Neural cell (in vitro differentiated cells): ENCODE data around the gene HCFC1.

Experiments
- CTCF ChIP-seq: fragments of 450-650 bp; IDR thresholded peaks from 2 replicates; pipeline ENCODE4 v1.5.1; 2014; ENCODE audit warnings: antibody characterized with exemption, mild to moderate bottlenecking, moderate library complexity; ENCODE audit not compliant: poor library complexity, severe bottlenecking
- EP300 ChIP-seq: fragments of 450-650 bp; conservative IDR thresholded peaks from 2 replicates; pipeline ENCODE4 v1.6.1; 2014; ENCODE audit warnings: antibody characterized with exemption, mild to moderate bottlenecking, moderate library complexity; ENCODE audit not compliant: poor library complexity, severe bottlenecking
- EZH2 ChIP-seq: fragments of 200-600, 300-800 bp; shearing (Covaris generic), sonication (generic); IDR thresholded peaks from 2 replicates; pipeline ENCODE4 v1.6.1; 2014; ENCODE audit warnings: antibody characterized with exemption, low read length, borderline replicate concordance, mild to moderate bottlenecking; ENCODE audit not compliant: insufficient read depth, poor library complexity, severe bottlenecking
- POLR2AphosphoS5 ChIP-seq: IDR thresholded peaks from 2 replicates; pipeline ENCODE4 v1.6.1; 2012
- RAD21 ChIP-seq: fragments of 450-650 bp; conservative IDR thresholded peaks from 2 replicates; pipeline ENCODE4 v1.6.1; 2014; ENCODE audit warnings: antibody characterized with exemption, mild to moderate bottlenecking, moderate library complexity
- SMC3 ChIP-seq: fragments of 450-650 bp; conservative IDR thresholded peaks from 2 replicates; pipeline ENCODE4 v1.6.1; 2014; ENCODE audit warnings: antibody characterized with exemption, mild to moderate bottlenecking, moderate library complexity; ENCODE audit not compliant: poor library complexity
- TAF1 ChIP-seq: IDR thresholded peaks from 2 replicates; pipeline ENCODE4 v1.6.1; 2012; ENCODE audit warnings: low read depth
- TF ChIP-seq, protein P1 (sequence below): IDR thresholded peaks from 2 replicates; pipeline ENCODE4 v1.6.1; 2012; ENCODE audit warnings: borderline replicate concordance

GRCh38 chrX:153981231-153981630 lies 9.6 kb upstream of the HCFC1 start:
- no peak for TF ChIP-seq CTCF
- no peak for TF ChIP-seq EZH2
- TF ChIP-seq POLR2AphosphoS5 = no peak
- TF ChIP-seq, protein P1, sequence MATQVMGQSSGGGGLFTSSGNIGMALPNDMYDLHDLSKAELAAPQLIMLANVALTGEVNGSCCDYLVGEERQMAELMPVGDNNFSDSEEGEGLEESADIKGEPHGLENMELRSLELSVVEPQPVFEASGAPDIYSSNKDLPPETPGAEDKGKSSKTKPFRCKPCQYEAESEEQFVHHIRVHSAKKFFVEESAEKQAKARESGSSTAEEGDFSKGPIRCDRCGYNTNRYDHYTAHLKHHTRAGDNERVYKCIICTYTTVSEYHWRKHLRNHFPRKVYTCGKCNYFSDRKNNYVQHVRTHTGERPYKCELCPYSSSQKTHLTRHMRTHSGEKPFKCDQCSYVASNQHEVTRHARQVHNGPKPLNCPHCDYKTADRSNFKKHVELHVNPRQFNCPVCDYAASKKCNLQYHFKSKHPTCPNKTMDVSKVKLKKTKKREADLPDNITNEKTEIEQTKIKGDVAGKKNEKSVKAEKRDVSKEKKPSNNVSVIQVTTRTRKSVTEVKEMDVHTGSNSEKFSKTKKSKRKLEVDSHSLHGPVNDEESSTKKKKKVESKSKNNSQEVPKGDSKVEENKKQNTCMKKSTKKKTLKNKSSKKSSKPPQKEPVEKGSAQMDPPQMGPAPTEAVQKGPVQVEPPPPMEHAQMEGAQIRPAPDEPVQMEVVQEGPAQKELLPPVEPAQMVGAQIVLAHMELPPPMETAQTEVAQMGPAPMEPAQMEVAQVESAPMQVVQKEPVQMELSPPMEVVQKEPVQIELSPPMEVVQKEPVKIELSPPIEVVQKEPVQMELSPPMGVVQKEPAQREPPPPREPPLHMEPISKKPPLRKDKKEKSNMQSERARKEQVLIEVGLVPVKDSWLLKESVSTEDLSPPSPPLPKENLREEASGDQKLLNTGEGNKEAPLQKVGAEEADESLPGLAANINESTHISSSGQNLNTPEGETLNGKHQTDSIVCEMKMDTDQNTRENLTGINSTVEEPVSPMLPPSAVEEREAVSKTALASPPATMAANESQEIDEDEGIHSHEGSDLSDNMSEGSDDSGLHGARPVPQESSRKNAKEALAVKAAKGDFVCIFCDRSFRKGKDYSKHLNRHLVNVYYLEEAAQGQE = no peak
- TF ChIP-seq SMC3 = no peak
- TF ChIP-seq EP300 = no peak
- TF ChIP-seq TAF1 = no peak
- no peak for TF ChIP-seq RAD21
